ENCODE results near the gene LMAN1. TPM values are rescaled to one million over a fixed set of nuclear protein-coding genes. Genes with fewer than 3 reads are reported as not detected.

Gene LMAN1
- total RNA-seq, result 100 to 1,000 TPM; 106 to 130 (median 116) TPM

- Mint-ChIP-seq H3K4me1 (ENCODE audit: low read depth) (peaks cover 36% of the 10 kb centered on the region), H3K9me3 (no peaks in the 10 kb centered on the region), H3K36me3 (ENCODE audit: insufficient read depth) (peaks cover 8% of the 10 kb centered on the region), H3K27me3 (ENCODE audit: low read depth) (no peaks in the 10 kb centered on the region), H3K4me3 (peak within 1 kb of the TSS; percentile 96)
- ATAC-seq (peak; percentile 91), DNase-seq (peak; percentile 92)
These were observed at the start of gene LMAN1 for GRCh38 chr18:59358712-59359575. Gene LMAN1, minus strand, starts transcription at chr18:59359265. Its CDS starts 21 bp downstream, at chr18:59359244.

- Mint-ChIP-seq H3K27me3 (ENCODE audit: low read depth) (no peaks in the 10 kb centered on the region), H3K4me3 (no peak overlapping the region), H3K4me1 (ENCODE audit: low read depth) (peaks cover 2% of the 10 kb centered on the region), H3K36me3 (ENCODE audit: insufficient read depth) (no peaks in the 10 kb centered on the region), H3K9me3 (no peaks in the 10 kb centered on the region)
- DNase-seq (peak; percentile 63), ATAC-seq (peak; percentile 100)
These were observed 43.5 kb upstream of the LMAN1 start for GRCh38 chr18:59402432-59403090.

GRCh38 chr18:59400407-59400806 lies 41.3 kb upstream of the LMAN1 start:
- H3K9me3 Mint-ChIP-seq, result no peaks in the 10 kb centered on the region
- H3K4me3 Mint-ChIP-seq, result no peak overlapping the region
- peaks cover 7% of the 10 kb centered on the region for H3K4me1 Mint-ChIP-seq (ENCODE audit: low read depth)

GRCh38 chr18:59395226-59396175 lies 36.4 kb upstream of the LMAN1 start:
- DNase-seq (no peak), ATAC-seq (peak in 1 of 2 donors; percentile 14)
- Mint-ChIP-seq H3K9me3 (no peaks in the 10 kb centered on the region), H3K27me3 (ENCODE audit: low read depth) (peaks cover 23% of the 10 kb centered on the region), H3K36me3 (ENCODE audit: insufficient read depth) (no peaks in the 10 kb centered on the region), H3K4me3 (no peak overlapping the region), H3K4me1 (ENCODE audit: low read depth) (peaks cover 7% of the 10 kb centered on the region)

More at GRCh38 chr18:59400407-59400806, 41.3 kb upstream of the LMAN1 start:
- H3K36me3 Mint-ChIP-seq (ENCODE audit: insufficient read depth), result no peaks in the 10 kb centered on the region
- ATAC-seq (no peak), DNase-seq (no peak)
- H3K27me3 Mint-ChIP-seq (ENCODE audit: low read depth), result no peaks in the 10 kb centered on the region

- peaks cover 23% of the 10 kb centered on the region for H3K27me3 Mint-ChIP-seq (ENCODE audit: low read depth)
- no peak overlapping the region for H3K4me3 Mint-ChIP-seq
- no peak for ATAC-seq
- H3K36me3 Mint-ChIP-seq (ENCODE audit: insufficient read depth), result no peaks in the 10 kb centered on the region
- no peak for DNase-seq
- H3K9me3 Mint-ChIP-seq, result no peaks in the 10 kb centered on the region
- H3K4me1 Mint-ChIP-seq (ENCODE audit: low read depth), result peaks cover 7% of the 10 kb centered on the region
These were observed 34.3 kb upstream of the LMAN1 start for GRCh38 chr18:59393381-59393780.

- peaks cover 11% of the 10 kb centered on the region for H3K27me3 Mint-ChIP-seq (ENCODE audit: low read depth)
- ATAC-seq (no peak), DNase-seq (no peak)
- no peaks in the 10 kb centered on the region for H3K4me1 Mint-ChIP-seq (ENCODE audit: low read depth)
- H3K4me3 Mint-ChIP-seq, result no peak overlapping the region
- no peaks in the 10 kb centered on the region for H3K9me3 Mint-ChIP-seq
- no peaks in the 10 kb centered on the region for H3K36me3 Mint-ChIP-seq (ENCODE audit: insufficient read depth)
These were observed 29.8 kb upstream of the LMAN1 start for GRCh38 chr18:59388817-59389216.

GRCh38 chr18:59387687-59388565 lies 28.9 kb upstream of the LMAN1 start:
- Mint-ChIP-seq H3K4me3 (no peak overlapping the region), H3K9me3 (no peaks in the 10 kb centered on the region), H3K36me3 (ENCODE audit: insufficient read depth) (no peaks in the 10 kb centered on the region), H3K27me3 (ENCODE audit: low read depth) (peaks cover 6% of the 10 kb centered on the region), H3K4me1 (ENCODE audit: low read depth) (no peaks in the 10 kb centered on the region)
- ATAC-seq (no peak), DNase-seq (no peak)

- H3K36me3 Mint-ChIP-seq (ENCODE audit: insufficient read depth), result no peaks in the 10 kb centered on the region
- no peaks in the 10 kb centered on the region for H3K9me3 Mint-ChIP-seq
- no peak for DNase-seq
- no peak overlapping the region for H3K4me3 Mint-ChIP-seq
- no peak for ATAC-seq
- H3K4me1 Mint-ChIP-seq (ENCODE audit: low read depth), result no peaks in the 10 kb centered on the region
- H3K27me3 Mint-ChIP-seq (ENCODE audit: low read depth), result peaks cover under 1% of the 10 kb centered on the region
These were observed 28.0 kb upstream of the LMAN1 start for GRCh38 chr18:59386909-59387686.

GRCh38 chr18:59385191-59385590 lies 26.1 kb upstream of the LMAN1 start:
- no peak for ATAC-seq
- no peak for DNase-seq
- Mint-ChIP-seq H3K9me3 (no peaks in the 10 kb centered on the region), H3K27me3 (ENCODE audit: low read depth) (peaks cover 4% of the 10 kb centered on the region), H3K4me3 (no peak overlapping the region), H3K4me1 (ENCODE audit: low read depth) (no peaks in the 10 kb centered on the region), H3K36me3 (ENCODE audit: insufficient read depth) (no peaks in the 10 kb centered on the region)

- no peaks in the 10 kb centered on the region for H3K9me3 Mint-ChIP-seq
- H3K4me3 Mint-ChIP-seq, result no peak overlapping the region
- H3K27me3 Mint-ChIP-seq (ENCODE audit: low read depth), result peaks cover 12% of the 10 kb centered on the region
These were observed 24.8 kb upstream of the LMAN1 start for GRCh38 chr18:59383851-59384250.

GRCh38 chr18:59382383-59382782 lies 23.3 kb upstream of the LMAN1 start:
- Mint-ChIP-seq H3K27me3 (ENCODE audit: low read depth) (peaks cover 12% of the 10 kb centered on the region), H3K36me3 (ENCODE audit: insufficient read depth) (no peaks in the 10 kb centered on the region), H3K9me3 (no peaks in the 10 kb centered on the region), H3K4me3 (no peak overlapping the region), H3K4me1 (ENCODE audit: low read depth) (no peaks in the 10 kb centered on the region)
- DNase-seq, result no peak
- ATAC-seq, result no peak

More at GRCh38 chr18:59383851-59384250, 24.8 kb upstream of the LMAN1 start:
- ATAC-seq, result no peak
- Mint-ChIP-seq H3K4me1 (ENCODE audit: low read depth) (no peaks in the 10 kb centered on the region), H3K36me3 (ENCODE audit: insufficient read depth) (no peaks in the 10 kb centered on the region)
- no peak for DNase-seq

GRCh38 chr18:59381949-59382348 lies 22.9 kb upstream of the LMAN1 start:
- Mint-ChIP-seq H3K9me3 (no peaks in the 10 kb centered on the region), H3K36me3 (ENCODE audit: insufficient read depth) (no peaks in the 10 kb centered on the region), H3K27me3 (ENCODE audit: low read depth) (peaks cover 15% of the 10 kb centered on the region), H3K4me3 (no peak overlapping the region), H3K4me1 (ENCODE audit: low read depth) (no peaks in the 10 kb centered on the region)
- ATAC-seq, result no peak
- no peak for DNase-seq

- no peak for ATAC-seq
- Mint-ChIP-seq H3K9me3 (no peaks in the 10 kb centered on the region), H3K27me3 (ENCODE audit: low read depth) (peaks cover 17% of the 10 kb centered on the region), H3K36me3 (ENCODE audit: insufficient read depth) (no peaks in the 10 kb centered on the region), H3K4me3 (no peak overlapping the region), H3K4me1 (ENCODE audit: low read depth) (no peaks in the 10 kb centered on the region)
- DNase-seq, result no peak
These were observed 21.6 kb upstream of the LMAN1 start for GRCh38 chr18:59380706-59381105.
